ENCODE data around the gene VWC2L.

VWC2L gene

DNA sequence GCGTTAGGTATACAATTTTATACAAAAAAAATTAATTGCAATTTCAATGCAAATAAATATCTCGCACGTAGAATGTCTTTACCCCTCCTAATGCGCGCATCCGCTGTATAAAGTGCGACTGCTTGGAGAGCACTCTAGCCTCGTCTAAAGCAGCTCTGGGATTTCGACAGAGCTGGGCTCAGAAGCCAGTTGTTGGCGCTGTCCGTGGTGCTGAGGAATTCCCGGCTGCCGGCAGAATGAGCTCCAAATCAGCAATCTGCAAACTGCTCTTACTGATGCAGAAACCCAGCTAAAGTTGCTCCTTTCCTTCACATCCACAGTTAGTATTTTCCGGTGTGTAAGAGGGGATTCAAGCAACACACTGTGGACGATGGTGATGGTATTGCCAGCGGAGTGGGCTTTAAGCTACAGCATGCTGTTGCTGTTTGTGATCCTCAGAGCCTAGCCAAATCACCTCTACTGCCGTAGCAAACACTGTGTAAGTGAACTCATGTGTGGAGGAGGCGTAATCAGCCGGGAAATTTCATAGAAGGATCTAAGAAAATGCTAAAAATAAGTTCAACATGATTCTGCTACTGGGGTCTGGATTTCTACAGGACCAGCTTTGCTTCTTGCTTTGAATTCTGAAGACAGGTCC lies at the start of gene VWC2L:
Gene VWC2L, plus strand, starts transcription at position 137 of the 637 bp plus-strand sequence. CDS start 3,140 bp downstream, outside the sequence.
- peak; percentile 5 to 64 (median 31) for DNase-seq

DNA sequence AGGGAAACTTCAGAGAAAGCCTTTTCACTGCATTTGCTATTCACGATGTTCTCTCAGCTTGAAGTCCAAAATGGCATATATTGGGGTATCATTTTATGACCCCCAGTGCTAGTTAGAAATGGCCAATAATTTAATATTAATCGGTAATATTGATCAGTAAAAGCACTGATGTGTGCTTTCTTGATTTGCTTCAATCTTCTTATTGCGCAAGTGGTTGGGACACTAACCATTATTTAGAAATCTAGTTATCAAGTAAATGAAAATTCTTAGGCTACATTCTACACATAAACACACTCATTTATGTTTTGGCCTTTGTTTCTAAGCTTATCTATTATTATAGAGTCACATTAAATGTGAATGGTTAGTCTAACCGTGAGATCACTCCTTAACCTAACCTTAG lies 49.7 kb upstream of the VWC2L start:
- DNase-seq = no peak

DNA sequence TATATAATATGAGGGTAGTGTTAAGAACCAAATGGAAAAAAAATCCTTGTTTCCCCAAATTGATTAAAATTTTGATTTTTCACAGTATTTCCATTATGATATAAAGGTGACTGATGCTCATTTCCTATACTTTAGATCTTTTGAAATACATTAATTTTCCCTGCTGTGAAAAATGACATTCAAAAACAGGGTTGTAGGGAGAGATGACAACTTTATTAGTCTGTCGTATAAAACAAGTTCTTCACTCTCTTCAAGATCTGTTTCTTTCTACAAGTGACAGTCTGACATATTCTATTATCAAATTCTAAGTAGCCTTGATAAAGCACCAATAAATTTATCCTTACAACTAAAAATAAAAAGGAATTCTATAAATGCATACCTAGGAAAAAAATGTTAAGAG lies 45.3 kb upstream of the VWC2L start:
- DNase-seq = no peak

DNA sequence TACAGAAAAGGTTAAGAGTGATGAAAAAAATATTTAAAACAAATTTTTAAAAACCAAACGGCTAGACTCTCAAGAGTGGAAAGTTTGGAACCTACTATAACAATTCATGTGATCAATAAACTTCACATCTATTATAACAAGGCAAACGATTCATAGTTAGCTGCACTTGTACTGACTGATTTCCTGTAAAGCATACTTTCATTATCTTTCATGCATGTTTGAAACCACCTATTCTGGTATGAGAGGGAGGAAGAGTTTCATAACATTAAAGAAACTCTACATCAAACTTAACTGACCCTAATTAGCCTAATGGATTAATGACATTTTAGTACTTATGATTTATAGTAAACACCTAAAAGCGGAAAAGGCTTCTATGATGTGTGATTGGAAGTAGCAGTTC lies 43.7 kb upstream of the VWC2L start:
- DNase-seq = no peak

DNA sequence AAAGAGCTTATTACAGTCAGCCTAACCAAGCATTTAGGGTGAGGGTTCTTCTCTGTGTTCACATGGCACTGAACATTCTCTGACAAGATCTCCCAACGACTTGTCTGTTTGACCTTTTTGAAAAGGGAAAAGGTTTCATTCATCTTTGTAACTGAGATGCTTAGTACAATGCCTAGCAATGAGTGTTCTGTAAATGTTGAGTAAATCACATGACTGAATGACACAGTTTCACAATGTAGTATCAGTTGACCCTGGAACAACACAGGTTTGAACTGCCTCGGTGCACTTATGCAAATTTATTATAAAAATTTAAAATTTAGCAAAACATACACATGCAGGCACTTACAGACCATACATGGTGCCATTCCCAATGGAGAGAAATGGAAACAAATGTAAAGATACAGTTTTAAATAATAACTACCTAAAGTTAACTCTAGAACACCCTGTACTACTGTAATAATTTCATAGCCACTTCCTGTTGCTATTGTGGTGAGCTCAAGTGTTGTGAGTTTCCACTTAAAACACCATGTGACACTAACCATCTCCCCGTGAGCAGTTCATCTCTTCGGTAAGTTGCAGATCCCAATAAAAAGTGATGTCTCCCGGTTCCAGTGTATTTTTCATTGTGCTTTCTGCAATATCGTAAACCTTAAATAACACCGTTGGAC lies 34.1 kb upstream of the VWC2L start:
- peak in 1 of 3 experiments; percentile 3 for DNase-seq

DNA sequence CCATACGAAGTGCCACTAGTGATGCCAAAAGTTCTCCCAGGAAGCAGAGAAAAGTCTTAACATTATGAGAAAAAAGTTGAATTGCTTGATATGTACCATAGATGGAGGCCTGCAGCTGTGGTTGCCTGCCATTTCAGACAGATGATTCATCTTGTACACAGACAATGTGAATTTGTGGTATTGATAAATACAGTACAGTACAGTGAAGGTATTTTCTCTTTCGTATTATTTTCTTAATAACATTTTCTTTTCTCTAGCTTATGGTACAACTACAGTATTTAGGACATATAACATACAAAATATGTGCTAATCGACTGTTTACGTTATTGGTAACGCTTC lies 33.6 kb upstream of the VWC2L start:
- DNase-seq = no peak

DNA sequence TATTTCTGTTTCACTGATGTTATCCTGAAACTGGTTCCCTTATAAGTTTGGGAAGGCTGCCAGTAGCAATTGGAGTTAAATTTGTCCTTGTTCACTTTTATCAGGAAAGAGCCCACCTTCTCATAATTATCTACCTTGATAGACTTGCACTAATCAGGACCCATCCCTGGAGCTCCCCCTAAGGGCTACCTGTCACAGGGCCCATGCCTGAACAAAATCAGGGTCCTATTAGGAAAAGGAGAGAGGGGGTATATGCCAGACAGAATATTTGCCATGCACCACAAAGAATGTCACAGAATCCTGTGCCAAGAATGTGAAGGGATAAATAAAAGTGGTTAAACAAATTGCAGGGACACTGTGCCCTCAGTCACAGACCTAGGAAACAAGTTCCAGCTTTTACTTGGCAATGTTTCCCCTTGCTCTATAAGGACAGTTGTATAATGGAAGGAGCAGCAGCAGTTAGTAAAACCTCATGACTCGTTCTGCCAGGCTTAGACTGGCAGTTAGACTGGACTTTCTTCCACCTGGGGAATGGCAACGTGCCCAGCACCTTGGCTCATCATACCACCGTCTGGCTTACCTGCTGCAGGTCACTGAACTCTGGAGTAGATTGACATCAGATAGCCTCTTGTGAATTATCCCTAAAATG lies 32.3 kb upstream of the VWC2L start:
- no peak for DNase-seq

DNA sequence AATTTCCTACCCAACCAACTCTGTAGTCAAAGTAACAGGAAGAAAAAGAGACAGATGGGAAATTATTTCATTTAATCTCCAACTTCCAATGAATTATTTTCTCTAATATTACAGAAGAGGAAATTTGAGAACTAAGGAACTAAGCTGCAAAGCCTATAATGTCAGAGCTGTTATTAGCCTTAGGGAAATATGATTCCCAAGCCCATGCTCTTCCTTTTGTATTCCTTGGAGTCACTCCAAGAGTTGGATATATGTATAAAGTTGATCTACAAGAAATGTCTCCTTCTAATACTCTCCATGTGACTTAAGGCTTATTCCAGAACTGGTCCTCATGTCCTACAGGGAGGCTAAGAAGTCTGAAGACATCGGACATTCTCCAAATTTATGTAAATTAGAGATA lies 31.6 kb upstream of the VWC2L start:
- DNase-seq = no peak

DNA sequence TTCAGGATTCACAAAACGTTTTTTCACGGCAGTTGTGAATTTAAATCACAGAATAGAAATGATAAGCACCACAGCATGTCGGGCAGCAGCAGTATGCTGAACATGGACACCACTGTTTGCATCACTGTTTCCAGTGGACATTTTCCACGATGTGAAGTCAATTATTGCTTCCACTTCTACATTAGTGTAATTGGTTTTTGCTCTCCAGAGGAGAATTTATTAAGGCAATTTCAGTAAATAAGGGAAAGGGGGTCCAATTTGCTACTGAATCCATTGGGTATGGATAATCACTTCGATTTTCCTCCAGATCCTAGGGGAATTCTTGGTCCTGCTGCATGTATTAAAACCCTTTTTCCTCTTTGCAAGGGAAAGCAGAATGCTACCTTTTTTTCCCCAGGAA lies 30.2 kb upstream of the VWC2L start:
- no peak for DNase-seq

DNA sequence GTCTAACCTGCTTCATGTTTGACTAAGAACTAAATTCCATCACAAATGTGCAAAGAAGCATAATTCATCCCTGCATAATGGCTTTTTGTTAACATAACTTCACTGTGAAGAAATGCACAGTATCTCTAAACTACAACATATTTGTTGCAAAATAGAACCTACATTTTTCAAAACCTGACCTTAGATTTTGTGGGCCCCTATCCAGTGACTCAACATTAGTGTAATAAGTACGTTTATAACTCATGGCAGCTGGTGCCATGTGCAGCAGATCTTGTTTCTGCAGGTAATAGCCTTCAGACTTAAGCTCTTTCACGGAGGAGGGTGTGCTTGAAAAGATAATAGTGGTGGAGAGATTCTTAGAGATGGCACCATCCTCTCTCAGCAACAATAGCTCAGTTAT lies 28.6 kb upstream of the VWC2L start:
- DNase-seq = no peak

DNA sequence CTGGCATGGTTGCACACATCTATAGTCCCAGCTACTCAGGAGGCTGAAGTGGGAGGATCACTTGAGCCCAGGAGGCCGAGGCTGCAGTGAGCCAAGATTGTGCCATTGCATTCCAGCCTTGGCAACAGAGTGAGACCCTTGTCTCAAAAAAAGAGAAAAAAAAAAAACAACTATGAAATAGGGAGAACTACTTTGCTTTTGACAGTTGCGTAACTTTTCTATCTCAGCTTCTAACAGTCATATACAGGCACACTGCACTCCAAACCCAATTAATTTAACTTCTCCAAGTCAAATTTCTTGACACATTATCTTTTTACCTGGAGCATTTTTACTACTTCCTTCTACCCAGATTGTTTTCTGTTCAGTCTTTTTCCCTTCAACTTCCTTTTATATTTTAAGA lies 24.1 kb upstream of the VWC2L start:
- no peak for DNase-seq

DNA sequence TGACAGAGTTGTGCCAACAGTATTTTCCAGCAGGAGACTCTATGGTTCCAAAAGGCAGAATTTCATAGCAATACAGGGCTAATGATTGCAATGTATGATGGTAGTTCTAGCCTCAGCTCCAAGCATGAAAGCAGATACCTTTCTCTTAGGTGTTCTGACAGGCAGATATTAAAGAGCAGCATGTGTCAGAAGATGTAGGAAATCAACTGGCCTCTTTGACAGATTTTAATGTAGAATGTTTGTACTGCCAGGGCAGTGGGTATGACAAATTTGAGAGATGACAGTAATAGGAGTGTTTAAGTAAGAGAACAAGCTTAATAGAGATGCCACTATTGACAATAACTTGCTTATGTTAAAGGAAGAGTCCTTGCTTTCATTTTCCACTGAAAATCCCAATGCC lies 21.5 kb upstream of the VWC2L start:
- DNase-seq = no peak

DNA sequence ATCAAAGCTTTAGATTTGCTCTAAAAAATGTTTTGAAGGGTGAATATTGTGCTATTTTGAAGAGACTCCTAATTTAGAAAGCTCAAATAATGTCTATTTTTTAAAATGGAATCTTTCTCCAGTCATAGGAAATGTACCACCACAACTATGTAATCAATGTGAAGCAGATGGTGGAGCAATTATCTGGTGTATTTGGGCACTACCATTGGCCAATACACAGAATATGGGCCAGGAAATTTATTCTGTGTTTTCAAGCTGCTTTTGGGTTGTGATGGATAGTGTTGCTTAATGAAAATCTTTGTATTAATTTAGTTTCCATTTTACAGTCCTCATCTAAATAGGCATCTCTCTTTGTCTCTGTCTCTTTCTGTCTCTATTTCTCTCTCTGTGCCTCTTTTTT lies 17.1 kb upstream of the VWC2L start:
- no peak for DNase-seq

DNA sequence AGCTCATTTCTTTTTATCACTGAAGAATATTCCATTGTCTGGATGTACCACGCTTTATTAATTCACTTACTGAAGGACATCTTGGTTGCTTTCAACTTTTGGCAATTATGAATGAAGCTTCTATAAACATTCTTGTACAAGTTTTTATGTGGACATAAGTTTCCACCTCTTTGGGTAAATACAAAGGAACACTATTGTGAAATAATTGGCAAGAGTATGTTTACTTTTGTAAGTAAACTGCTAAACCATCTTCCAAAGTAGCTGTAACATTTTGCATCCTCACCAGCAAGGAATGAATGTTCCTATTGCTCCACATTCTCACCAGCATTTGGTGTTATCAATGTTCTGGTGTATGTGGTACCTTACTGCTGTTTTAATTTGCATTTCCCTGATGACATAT lies 15.8 kb upstream of the VWC2L start:
- DNase-seq = no peak

DNA sequence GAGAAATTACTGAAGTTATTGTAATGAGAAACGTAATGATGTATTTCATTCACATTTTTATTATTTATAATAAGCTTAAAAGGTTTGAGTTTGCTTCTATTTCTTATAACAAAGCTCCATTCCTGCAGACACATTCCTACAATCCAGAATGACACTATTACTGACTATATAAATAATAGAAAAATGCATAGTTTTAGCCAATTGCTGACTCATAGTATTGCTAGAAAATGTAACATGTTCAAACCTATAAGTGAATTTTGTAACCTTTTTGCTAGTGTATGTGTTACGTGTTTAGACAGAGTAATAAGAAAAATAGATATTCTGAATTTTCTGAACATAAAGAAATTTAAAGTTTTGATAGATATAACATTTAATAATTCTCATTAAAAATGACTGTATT lies 9.3 kb upstream of the VWC2L start:
- DNase-seq = no peak

DNA sequence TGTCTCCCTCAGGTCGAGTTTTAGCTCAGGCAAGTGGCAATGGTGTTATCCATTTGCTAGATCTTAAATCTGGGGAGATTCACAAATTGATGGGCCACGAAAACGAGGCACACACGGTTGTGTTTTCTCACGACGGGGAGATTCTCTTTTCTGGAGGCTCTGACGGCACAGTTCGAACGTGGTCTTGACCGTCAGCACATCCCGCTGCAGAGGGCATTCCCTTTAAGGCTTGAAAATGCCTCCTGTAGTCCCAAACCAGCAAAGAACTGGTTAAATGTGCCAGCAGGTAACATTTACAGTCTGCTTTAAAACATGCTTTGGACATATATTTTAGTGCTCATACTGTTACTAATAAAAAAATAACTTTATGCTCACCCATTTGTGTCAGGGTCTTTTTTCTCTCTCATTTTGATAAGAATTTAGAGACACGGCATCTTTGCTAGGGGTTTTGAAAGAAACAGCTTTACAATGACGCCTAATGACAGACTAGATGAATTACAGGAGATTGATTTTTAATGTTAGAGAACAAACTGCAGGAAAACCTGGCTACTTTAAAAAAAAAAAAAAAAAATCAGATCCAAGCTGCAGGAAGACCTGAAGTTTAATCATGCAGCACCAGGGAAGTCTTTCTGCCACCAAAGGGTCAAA lies 602 bp upstream of the VWC2L start:
- peak in 1 of 3 experiments; percentile 33 for DNase-seq

DNA sequence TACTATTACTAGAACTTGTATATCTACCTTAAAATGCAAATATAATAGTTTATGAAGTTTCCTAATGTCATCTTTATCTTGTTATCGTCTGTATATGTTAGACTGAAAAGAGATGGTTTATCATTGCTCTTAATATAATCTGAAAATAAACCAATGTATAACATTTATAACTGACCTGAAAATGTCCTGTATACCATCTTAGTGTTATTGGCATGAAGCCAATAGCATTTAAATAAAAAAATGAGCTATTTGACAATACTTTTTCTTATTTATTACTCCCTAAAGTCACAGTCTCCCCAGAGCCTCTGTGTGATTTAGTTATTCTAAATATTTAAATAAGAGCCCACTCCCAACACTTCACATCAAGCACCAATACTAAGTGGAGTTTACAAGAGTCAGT lies 1.8 kb downstream of the VWC2L start:
- DNase-seq = no peak

DNA sequence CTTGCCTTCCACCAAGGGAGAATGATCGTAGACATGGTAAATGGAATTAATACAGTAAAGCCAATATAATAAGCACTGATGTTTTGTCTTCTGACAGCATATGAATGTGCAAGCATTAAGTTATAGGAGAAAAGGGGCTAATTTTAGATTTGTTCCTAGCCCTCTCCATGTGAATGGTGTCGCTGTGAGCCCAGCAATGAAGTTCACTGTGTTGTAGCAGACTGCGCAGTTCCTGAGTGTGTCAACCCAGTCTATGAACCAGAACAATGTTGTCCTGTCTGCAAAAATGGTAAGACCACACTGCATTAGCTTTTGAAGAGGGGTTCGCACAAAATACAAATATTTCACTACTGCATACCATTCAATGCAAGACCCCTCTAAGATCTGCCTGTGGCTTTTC lies 25.6 kb downstream of the VWC2L start:
- no peak for DNase-seq

DNA sequence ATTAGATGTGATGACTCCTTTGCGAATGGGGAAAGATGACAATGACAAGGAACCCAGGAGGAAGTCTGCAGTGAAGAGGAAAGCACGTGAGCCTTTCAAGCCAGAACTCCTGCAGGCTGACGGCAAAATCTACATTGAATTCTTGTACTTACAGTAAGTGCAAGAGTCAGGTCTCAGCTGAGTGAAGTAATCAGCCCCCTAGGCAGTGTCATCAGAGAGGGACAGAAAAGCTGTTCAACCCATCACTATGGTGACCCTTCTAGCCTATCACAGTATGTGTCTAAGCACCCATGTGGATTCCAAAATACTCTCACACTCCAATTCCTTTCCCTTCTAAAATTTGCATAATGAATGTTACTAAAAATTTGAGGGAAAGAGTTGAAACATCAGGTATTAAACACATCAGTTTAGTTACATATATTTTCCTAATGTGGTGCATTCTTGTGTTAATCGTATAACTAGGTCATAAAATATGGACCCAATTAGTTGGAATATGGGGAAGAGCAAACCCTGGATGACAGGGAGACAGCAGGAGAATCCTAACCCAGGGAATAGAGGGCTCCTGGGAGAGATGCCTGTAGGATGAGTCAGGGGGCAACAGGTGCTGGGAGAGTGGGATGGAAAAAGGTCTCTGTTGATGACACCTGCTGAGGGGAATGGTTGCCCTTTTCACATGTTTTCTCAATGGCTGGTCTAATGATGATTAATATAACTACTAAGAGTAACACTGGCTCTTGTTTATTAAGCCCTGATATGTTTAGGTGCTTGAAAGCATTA lies 39.5 kb downstream of the VWC2L start:
- no peak for DNase-seq

DNA sequence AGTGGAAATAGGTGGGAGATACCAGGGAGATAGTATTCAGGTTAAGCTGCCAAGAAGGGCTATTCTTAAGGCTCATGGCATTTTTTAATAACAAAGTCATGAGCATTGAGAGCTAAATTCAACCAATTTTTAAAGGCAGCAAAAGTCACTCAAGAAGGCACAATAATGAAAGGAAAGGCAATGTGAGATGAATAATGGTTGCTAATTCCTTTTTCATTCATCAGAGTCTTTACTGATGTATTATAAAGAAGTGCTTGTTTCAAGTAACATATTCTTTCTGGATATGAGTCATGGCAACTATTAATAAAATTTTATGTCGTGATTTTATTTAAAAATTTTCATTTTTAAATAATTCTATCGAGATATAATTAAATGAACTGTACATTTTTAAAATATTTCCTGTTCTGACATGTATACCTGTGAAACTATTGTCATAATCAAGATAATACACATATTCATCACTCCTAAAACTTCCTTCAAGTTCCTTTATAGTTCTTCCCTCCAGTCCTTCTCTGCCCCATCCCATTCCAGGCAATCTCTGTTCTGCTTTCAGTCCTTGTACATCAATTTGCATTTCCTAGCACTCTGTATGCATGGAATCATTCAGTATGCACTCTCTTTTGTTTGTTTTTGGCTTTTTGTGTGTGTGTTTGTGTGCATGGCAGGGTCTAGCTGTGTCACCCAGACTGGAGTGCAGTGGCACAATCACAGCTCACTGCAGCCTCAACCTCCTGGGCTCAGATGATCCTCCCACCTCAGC lies 40.8 kb downstream of the VWC2L start:
- no peak for DNase-seq

DNA sequence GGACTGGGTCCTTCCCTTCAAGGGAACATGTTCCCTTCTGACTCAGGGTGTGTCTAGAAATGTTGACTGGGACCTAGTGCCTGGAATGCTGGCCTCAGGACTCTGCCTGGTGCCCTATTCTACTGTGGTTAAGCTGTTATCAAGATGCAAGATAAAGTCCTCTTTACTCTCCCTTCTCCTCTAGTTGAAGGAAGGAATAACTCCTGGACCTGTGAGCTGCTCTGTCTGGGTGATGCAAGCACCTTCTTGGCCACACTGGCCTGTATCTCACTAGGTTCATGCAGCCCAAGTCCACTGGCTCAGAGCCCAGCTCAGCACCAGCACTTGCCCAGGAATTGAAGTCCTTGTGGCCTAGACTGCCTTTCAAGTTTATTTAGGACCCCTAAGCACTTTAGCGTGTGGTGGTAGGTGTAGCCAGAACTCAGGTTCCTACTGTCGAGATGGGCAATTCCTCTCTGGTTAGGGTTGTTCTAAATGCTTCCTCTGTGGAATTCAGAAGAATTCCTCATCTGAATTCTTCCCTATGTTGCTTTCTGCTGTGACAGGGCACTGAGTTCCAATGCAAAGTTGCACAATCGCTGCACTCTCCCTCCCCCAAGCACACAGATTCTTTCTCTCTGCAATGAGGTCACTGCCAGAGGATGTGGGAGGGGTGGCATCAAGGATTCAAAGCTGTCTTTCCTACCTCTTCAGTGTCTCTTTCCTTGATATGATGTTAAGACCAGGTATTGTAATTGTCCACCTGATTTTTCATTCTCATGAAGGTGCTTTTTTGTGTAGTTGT lies 54.7 kb downstream of the VWC2L start:
- DNase-seq = no peak

DNA sequence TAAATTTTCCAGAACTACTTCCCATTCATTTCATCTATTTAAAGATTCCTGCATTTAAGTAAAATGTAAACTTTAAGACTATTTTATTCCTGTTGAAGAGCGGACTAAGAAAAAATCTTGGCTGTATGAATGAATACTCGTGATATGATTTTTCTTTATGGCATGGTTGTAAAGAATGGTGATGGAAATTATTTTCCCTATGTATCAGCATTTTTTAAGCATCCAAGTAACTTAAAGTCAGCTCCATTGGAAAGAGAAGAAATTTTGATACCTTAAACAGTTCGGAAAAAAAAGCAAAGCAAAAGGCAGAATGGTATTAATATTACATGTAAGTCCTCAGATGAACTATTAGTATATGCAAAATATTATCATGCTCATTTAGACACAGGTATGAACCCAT lies 58.9 kb downstream of the VWC2L start:
- no peak for DNase-seq
